A549 (cell line): Measurements from ENCODE around the gene ANK3. TPM values are rescaled to one million over a fixed set of nuclear protein-coding genes. Genes with fewer than 3 reads are reported as not detected.

Experiments used
- ATAC-seq, 2 experiments: fragments of 200-7000 bp in 1 of 2; fragments of >200 bp in 1 of 2; cut with Nextera tagmentation in 1 of 2; cut with Tn5 transposase in 1 of 2; 3 replicates each; pipeline versions ENCODE4 v1.8.0 to v1.9.1; 2018 to 2020; ENCODE audit warnings: mild to moderate bottlenecking in 1 of 2, moderate library complexity in 1 of 2
- CTCF ChIA-PET: fragments of 300-600 bp; sonication (Branson Sonifier 250); formaldehyde crosslinking; extraction: SDS; loops from one replicate; lab custom pipeline; 2021; ENCODE audit warnings: antibody characterized with exemption, inconsistent platforms; lab: Yijun Ruan, JAX
- POLR2A ChIA-PET: fragments of 350-600 bp; formaldehyde crosslinking; extraction: SDS; loops from one replicate; lab custom pipeline; 2021; ENCODE audit warnings: antibody characterized with exemption, inconsistent platforms; lab: Yijun Ruan, JAX
- DNase-seq, 2 experiments: peaks; one replicate each; pipeline versions ENCODE4 v3.0.0 to v3.0.0-alpha.2; 2011 to 2016; ENCODE audit warnings: low read depth in 1 of 2, low spot score in 1 of 2
- FAIRE-seq: peaks from 2 replicates; lab custom pipeline; 2011; peaks lifted over from hg19 to GRCh38; lab: Jason Lieb, UNC
- H3K27ac ChIP-seq, 2 experiments: fragments of >200 bp; sonication (Bioruptor Twin); formaldehyde crosslinking; 3 replicates each; pipeline ENCODE4 v1.5.1; 2016 to 2017
- H3K4me1 ChIP-seq: fragments of >200 bp; sonication (Bioruptor Twin); formaldehyde crosslinking; 3 replicates; pipeline ENCODE4 v1.6.1; 2016
- H3K4me2 ChIP-seq: fragments of >200 bp; sonication (Bioruptor Twin); formaldehyde crosslinking; 3 replicates; pipeline ENCODE4 v1.6.1; 2016
- H3K4me3 ChIP-seq: fragments of >200 bp; sonication (Bioruptor Twin); formaldehyde crosslinking; 3 replicates; pipeline ENCODE4 v1.5.1; 2016
- H3K9me3 ChIP-seq: fragments of >200 bp; sonication (Bioruptor Twin); formaldehyde crosslinking; 3 replicates; pipeline ENCODE4 v1.6.1; 2016
- CEBPB ChIP-seq, 2 experiments: fragments of >200 bp in 1 of 2; sonication (Bioruptor Twin) in 1 of 2; formaldehyde crosslinking in 1 of 2; IDR thresholded peaks; 2 replicates each; pipeline ENCODE4 v1.6.1; 2012 to 2016
- CHD2 ChIP-seq: fragments of 150-350 bp; IDR thresholded peaks from 2 replicates; pipeline ENCODE4 v1.6.1; 2014; ENCODE audit warnings: low read length; ENCODE audit not compliant: partially characterized antibody
- EP300 ChIP-seq, 2 experiments: fragments of >200 bp; sonication (Bioruptor Twin); formaldehyde crosslinking; IDR thresholded peaks; 2 replicates in 1 of 2; 3 replicates in 1 of 2; pipeline ENCODE4 v1.6.1; 2016 to 2017
- FOXS1 ChIP-seq: fragments of 250-450 bp; sonication (Bioruptor Pico); IDR thresholded peaks from 2 replicates; pipeline ENCODE4 v1.5.0; 2020; ENCODE audit warnings: mild to moderate bottlenecking, moderate library complexity
- GATA3 ChIP-seq: IDR thresholded peaks from 2 replicates; pipeline ENCODE4 v1.6.1; 2012; ENCODE audit warnings: borderline replicate concordance
- HOXB13 ChIP-seq: fragments of 250-450 bp; sonication (Bioruptor Pico); IDR thresholded peaks from 2 replicates; pipeline ENCODE4 v1.5.0; 2020; ENCODE audit warnings: low read depth, mild to moderate bottlenecking, moderate library complexity
- JUNB ChIP-seq: fragments of >200 bp; sonication (Bioruptor Twin); formaldehyde crosslinking; IDR thresholded peaks from 2 replicates; pipeline ENCODE4 v1.6.1; 2016
- NFE2L2 ChIP-seq: fragments of 150-350 bp; conservative IDR thresholded peaks from 2 replicates; pipeline ENCODE4 v1.6.1; 2014; ENCODE audit warnings: low read length
- NPAS2 ChIP-seq: fragments of 250-450 bp; sonication (Bioruptor Pico); IDR thresholded peaks from 2 replicates; pipeline ENCODE4 v1.8.0; 2022; ENCODE audit warnings: mild to moderate bottlenecking, moderate library complexity, borderline replicate concordance
- NR3C1 ChIP-seq: fragments of >200 bp; sonication (Bioruptor Twin); formaldehyde crosslinking; IDR thresholded peaks from 3 replicates; pipeline ENCODE4 v1.6.1; 2017
- POLR2AphosphoS2 ChIP-seq: conservative IDR thresholded peaks from 2 replicates; pipeline ENCODE4 v1.6.1; 2012; ENCODE audit warnings: low read length, improper control_type of control experiment, inconsistent platforms
- RAD21 ChIP-seq, 2 experiments: fragments of >200 bp in 1 of 2; sonication (Bioruptor Twin) in 1 of 2; formaldehyde crosslinking in 1 of 2; IDR thresholded peaks in 1 of 2; conservative IDR thresholded peaks in 1 of 2; 2 replicates in 1 of 2; 3 replicates in 1 of 2; pipeline ENCODE4 v1.6.1; 2012 to 2018; ENCODE audit warnings: inconsistent platforms in 1 of 2
- RARB ChIP-seq: fragments of 250-450 bp; sonication (Bioruptor Pico); IDR thresholded peaks from 2 replicates; pipeline ENCODE4 v1.8.0; 2021; ENCODE audit warnings: mild to moderate bottlenecking, moderate library complexity
- RNF2 ChIP-seq: fragments of 200-600 bp; sonication (generic); IDR thresholded peaks from 2 replicates; pipeline ENCODE4 v1.6.1; 2016; ENCODE audit warnings: low read depth, mild to moderate bottlenecking, antibody characterized with exemption, moderate library complexity, borderline replicate concordance
- SREBF2 ChIP-seq: fragments of 450-650 bp; IDR thresholded peaks from 2 replicates; pipeline ENCODE4 v1.6.1; 2014; ENCODE audit warnings: mild to moderate bottlenecking, moderate library complexity
- ZFP36 ChIP-seq: fragments of 450-650 bp; IDR thresholded peaks from 2 replicates; pipeline ENCODE4 v1.6.1; 2014; ENCODE audit warnings: borderline replicate concordance; ENCODE audit not compliant: partially characterized antibody
- ZSCAN20 ChIP-seq: fragments of 250-450 bp; sonication (Bioruptor Pico); IDR thresholded peaks from 2 replicates; pipeline ENCODE4 v1.8.0; 2022; ENCODE audit warnings: mild to moderate bottlenecking, moderate library complexity
- WGBS: methylation state at CpG from one replicate; pipeline ENCODE4 v1.1.6; 2017; ENCODE audit errors: missing lambda C conversion rate; 5-methylcytosine and 5-hydroxymethylcytosine counted together
- polyA plus RNA-seq, 4 experiments: library from polyadenylated mRNA; depleted of rRNA in 3 of 4; stranded (reverse); fragments of >200 nt; fragmentation: RNase III in 1 of 4; extraction: RNeasy Plus Mini Kit Qiagen cat#74134 plus additional on column Dnase treatment in 1 of 4; gene quantifications; 2 replicates in 3 of 4; 3 replicates in 1 of 4; pipeline ENCODE4 v1.2.3, GENCODE V29; 2011 to 2017
- TF ChIP-seq, protein P1 (sequence below): fragments of >200 bp; sonication (Bioruptor Twin); formaldehyde crosslinking; IDR thresholded peaks from 3 replicates; pipeline ENCODE4 v1.6.1; 2016
- TF ChIP-seq, protein P2 (sequence below): IDR thresholded peaks from 2 replicates; pipeline ENCODE4 v1.6.1; 2012
- TF ChIP-seq, protein P3 (sequence below): fragments of 250-450 bp; sonication (Bioruptor Pico); IDR thresholded peaks from 2 replicates; pipeline ENCODE4 v1.5.0; 2021; ENCODE audit warnings: mild to moderate bottlenecking, moderate library complexity, borderline replicate concordance
- TF ChIP-seq, protein P4 (sequence below): IDR thresholded peaks from 2 replicates; pipeline ENCODE4 v1.6.1; 2012
- TF ChIP-seq, protein P5 (sequence below): fragments of >200 bp; sonication (Bioruptor Twin); formaldehyde crosslinking; IDR thresholded peaks from 3 replicates; pipeline ENCODE4 v1.5.1; 2016

Gene ANK3
- polyA plus RNA-seq, 2 of the 4 experiments (the other 2 are of a cell fraction): 0.56 to 5.4 TPM

DNA sequence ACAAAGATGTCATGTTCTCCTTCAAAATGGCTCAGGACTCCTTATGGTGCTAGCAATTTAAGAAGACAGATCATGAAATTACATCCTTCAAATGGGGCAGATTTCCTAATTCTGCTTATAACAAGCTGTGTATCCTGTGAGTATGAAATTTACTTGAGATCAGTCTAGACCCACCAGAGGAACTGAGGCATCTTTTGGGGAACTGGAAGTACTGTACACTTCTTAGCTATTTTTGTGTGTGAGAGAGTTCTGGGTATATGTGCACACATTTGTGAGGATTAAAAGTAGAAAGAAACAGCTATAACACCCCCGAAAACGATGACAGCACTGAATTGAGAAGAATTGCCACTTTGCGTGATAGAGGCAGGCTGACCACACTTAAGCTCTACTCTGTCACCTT, 296.4 kb downstream of the ANK3 start:
- DNase-seq (no peak), FAIRE-seq (no peak), ATAC-seq (no peak)
- CTCF ChIA-PET: interaction anchor here (1.4 to 13.4 kb wide), 4 partner anchors 9 to 340 kb away, joined by 3 to 209 read pairs (median 5); no protein-coding TSS in a partner anchor
- POLR2A ChIA-PET: no interaction called here
- H3K9me3 ChIP-seq: no peaks in the 10 kb centered on the region
- no peak overlapping the region for H3K4me3 ChIP-seq
- peaks cover 8% of the 10 kb centered on the region; the same call in 2 of the 3 replicates for H3K4me1 ChIP-seq
- H3K4me2 ChIP-seq: no peak overlapping the region
- WGBS: 53% methylated on average over 3 of the region's 3 CpGs
- TF ChIP-seq, protein P1, sequence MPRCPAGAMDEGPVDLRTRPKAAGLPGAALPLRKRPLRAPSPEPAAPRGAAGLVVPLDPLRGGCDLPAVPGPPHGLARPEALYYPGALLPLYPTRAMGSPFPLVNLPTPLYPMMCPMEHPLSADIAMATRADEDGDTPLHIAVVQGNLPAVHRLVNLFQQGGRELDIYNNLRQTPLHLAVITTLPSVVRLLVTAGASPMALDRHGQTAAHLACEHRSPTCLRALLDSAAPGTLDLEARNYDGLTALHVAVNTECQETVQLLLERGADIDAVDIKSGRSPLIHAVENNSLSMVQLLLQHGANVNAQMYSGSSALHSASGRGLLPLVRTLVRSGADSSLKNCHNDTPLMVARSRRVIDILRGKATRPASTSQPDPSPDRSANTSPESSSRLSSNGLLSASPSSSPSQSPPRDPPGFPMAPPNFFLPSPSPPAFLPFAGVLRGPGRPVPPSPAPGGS: no peak
- TF ChIP-seq, protein P2, sequence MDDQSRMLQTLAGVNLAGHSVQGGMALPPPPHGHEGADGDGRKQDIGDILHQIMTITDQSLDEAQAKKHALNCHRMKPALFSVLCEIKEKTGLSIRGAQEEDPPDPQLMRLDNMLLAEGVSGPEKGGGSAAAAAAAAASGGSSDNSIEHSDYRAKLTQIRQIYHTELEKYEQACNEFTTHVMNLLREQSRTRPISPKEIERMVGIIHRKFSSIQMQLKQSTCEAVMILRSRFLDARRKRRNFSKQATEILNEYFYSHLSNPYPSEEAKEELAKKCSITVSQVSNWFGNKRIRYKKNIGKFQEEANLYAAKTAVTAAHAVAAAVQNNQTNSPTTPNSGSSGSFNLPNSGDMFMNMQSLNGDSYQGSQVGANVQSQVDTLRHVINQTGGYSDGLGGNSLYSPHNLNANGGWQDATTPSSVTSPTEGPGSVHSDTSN: no peak
- no peak for TF ChIP-seq POLR2AphosphoS2
- TF ChIP-seq SREBF2: no peak
- no peak overlapping the region for H3K27ac ChIP-seq

DNA sequence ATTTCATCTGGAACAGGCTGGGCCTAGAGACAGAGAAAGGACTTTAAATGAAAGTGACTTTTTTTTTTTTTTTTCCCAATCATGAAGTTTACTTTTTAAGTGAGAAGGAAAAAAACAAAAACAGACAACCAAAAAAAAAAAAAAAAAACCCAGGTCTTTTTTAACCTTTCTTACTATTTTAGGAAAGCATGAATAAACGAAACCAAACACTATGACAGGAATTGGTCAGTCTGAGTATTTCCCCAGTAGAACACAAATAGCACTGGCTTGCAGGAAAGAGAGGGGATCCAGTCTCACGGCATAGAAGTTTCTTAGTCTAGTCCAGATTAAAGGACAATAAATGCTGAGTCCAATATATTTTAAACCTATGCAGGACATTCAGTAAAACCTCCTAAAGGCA, 302.8 kb downstream of the ANK3 start:
- POLR2A ChIA-PET: no interaction called here

DNA sequence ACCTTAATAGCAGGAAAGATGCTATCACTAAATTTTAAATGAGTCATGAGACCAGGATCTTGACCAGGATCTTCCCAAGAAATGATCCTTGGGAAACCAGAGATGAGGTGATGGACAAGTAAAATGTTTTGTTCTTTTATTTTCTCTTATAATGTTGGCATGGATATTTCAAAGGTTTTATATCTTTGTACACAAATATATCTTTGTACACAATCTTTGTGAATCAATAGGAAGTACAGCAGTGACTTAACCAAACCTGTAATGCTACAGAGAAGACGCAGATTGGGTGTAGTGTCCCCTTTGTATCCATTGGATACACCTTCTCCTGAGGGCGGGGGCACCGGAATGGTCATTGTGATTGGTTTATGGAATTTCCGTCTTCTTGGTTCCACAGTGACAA, 303.3 kb downstream of the ANK3 start:
- no peak for DNase-seq
- ChIA-PET POLR2A (no interaction called here), CTCF (no interaction called here)
- FAIRE-seq: no peak
- TF ChIP-seq RNF2: no peak
- TF ChIP-seq, protein P3, sequence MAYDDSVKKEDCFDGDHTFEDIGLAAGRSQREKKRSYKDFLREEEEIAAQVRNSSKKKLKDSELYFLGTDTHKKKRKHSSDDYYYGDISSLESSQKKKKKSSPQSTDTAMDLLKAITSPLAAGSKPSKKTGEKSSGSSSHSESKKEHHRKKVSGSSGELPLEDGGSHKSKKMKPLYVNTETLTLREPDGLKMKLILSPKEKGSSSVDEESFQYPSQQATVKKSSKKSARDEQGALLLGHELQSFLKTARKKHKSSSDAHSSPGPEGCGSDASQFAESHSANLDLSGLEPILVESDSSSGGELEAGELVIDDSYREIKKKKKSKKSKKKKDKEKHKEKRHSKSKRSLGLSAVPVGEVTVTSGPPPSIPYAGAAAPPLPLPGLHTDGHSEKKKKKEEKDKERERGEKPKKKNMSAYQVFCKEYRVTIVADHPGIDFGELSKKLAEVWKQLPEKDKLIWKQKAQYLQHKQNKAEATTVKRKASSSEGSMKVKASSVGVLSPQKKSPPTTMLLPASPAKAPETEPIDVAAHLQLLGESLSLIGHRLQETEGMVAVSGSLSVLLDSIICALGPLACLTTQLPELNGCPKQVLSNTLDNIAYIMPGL (CRISPR knock-in tag): no peak
- Histone ChIP-seq H3K4me1 (peaks cover 8% of the 10 kb centered on the region; the same call in 2 of the 3 replicates), H3K4me2 (no peak overlapping the region), H3K9me3 (no peaks in the 10 kb centered on the region), H3K4me3 (no peak overlapping the region), H3K27ac (no peak overlapping the region)
- WGBS: 77% methylated on average over 4 of the region's 4 CpGs
- ATAC-seq: no peak

More for the DNA sequence above, 302.8 kb downstream of the ANK3 start:
- no peak overlapping the region for H3K27ac ChIP-seq
- peaks cover 8% of the 10 kb centered on the region; the same call in 2 of the 3 replicates for H3K4me1 ChIP-seq
- H3K4me2 ChIP-seq: no peak overlapping the region
- no peak for DNase-seq
- H3K4me3 ChIP-seq: no peak overlapping the region
- TF ChIP-seq JUNB (no peak), HOXB13 (CRISPR knock-in tag) (no peak), CHD2 (no peak), ZSCAN20 (no peak), ZFP36 (no peak), EP300 (IDR thresholded peaks at IDR 0.05) (no peak), RARB (CRISPR knock-in tag) (no peak), CEBPB (IDR thresholded peaks at IDR 0.05) (no peak), FOXS1 (CRISPR knock-in tag) (no peak), NPAS2 (no peak), GATA3 (no peak), NR3C1 (no peak), RAD21 (conservative IDR thresholded peaks at IDR 0.05 in 1 of 2, IDR thresholded peaks at IDR 0.05 in 1 of 2) (no peak), NFE2L2 (no peak)
- TF ChIP-seq, protein P1: no peak
- TF ChIP-seq, protein P4, sequence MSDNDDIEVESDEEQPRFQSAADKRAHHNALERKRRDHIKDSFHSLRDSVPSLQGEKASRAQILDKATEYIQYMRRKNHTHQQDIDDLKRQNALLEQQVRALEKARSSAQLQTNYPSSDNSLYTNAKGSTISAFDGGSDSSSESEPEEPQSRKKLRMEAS: no peak
- TF ChIP-seq, protein P5, sequence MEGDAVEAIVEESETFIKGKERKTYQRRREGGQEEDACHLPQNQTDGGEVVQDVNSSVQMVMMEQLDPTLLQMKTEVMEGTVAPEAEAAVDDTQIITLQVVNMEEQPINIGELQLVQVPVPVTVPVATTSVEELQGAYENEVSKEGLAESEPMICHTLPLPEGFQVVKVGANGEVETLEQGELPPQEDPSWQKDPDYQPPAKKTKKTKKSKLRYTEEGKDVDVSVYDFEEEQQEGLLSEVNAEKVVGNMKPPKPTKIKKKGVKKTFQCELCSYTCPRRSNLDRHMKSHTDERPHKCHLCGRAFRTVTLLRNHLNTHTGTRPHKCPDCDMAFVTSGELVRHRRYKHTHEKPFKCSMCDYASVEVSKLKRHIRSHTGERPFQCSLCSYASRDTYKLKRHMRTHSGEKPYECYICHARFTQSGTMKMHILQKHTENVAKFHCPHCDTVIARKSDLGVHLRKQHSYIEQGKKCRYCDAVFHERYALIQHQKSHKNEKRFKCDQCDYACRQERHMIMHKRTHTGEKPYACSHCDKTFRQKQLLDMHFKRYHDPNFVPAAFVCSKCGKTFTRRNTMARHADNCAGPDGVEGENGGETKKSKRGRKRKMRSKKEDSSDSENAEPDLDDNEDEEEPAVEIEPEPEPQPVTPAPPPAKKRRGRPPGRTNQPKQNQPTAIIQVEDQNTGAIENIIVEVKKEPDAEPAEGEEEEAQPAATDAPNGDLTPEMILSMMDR: no peak
- TF ChIP-seq, all 56 proteins: peak for 0
- CTCF ChIA-PET: no interaction called here
- WGBS: 58% methylated on average over 2 of the region's 2 CpGs
- no peaks in the 10 kb centered on the region for H3K9me3 ChIP-seq
- no peak for ATAC-seq
- FAIRE-seq: no peak
